Measurements from ENCODE around the gene FRMD1.

Gene FRMD1

DNA sequence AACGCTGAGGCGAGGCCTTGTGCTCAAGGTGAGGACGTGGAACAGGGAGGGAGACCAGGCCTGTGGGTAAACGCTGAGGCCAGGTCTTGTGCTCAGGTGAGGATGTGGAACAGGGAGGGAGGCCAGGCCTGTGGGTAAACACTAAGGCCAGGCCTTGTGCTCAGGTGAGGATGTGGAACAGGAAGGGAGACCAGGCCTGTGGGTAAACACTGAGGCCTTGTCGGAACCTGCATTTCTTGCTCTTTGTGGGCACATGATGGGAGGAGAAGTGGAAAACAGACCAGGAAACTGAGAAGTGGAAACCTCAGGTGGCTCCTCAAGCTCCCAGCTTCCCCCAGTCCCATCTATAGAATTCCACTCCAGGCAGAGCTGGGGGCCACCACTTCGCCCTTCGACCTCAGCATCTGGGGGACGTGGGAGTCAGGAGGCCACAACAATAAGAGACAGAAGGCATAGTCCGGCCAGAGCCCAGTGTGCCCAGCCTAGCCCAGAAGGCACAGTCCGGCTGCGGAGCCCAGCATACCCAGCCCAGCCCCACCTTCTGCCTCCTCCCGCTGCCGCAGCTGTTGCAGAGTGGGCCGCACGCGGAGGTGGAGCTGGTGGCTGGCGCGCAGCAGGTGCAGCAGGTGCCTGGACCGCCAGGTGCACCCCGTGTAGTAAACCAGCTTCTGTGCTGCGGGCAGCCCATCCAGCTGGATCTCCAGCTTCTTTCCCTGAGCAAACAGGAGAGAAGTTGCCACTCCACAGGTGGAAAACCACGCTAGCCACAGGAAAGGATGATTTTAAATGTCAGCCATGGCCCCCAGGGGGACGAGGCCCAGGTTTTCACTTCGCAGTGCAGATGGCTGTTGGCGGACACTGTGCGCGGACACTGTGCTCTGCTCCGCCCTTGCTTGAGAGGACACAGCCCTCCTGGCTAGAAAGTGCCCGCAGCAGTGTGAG lies 17.5 kb downstream of the FRMD1 start:
- H2AFZ ChIP-seq (ENCODE audit: low read length, unreplicated experiment), result no peak overlapping the region
- no peak overlapping the region for H3K4me3 ChIP-seq (ENCODE audit: low read depth, low read length)
- no peaks in the 10 kb centered on the region for H3K4me1 ChIP-seq (ENCODE audit: control insufficient read depth, insufficient read depth, low read length, unreplicated experiment)
- no peak overlapping the region for H3K27ac ChIP-seq (ENCODE audit: low read depth, low read length)
- H3K79me2 ChIP-seq (ENCODE audit: control insufficient read depth, insufficient read depth, low read length, unreplicated experiment), result no peaks in the 10 kb centered on the region
- H3K36me3 ChIP-seq (ENCODE audit: insufficient read depth, low read length), result no peaks in the 10 kb centered on the region
- no peaks in the 10 kb centered on the region for H3K27me3 ChIP-seq (ENCODE audit: insufficient read depth, low read length)

GRCh38 chr6:168060521-168060931 lies 18.5 kb downstream of the FRMD1 start:
- Histone ChIP-seq H3K27me3 (ENCODE audit: insufficient read depth, low read length) (no peaks in the 10 kb centered on the region), H3K27ac (ENCODE audit: low read depth, low read length) (no peak overlapping the region), H2AFZ (ENCODE audit: low read length, unreplicated experiment) (no peak overlapping the region), H3K4me3 (ENCODE audit: low read depth, low read length) (no peak overlapping the region), H3K4me1 (ENCODE audit: control insufficient read depth, insufficient read depth, low read length, unreplicated experiment) (no peaks in the 10 kb centered on the region), H3K36me3 (ENCODE audit: insufficient read depth, low read length) (no peaks in the 10 kb centered on the region), H3K79me2 (ENCODE audit: control insufficient read depth, insufficient read depth, low read length, unreplicated experiment) (no peaks in the 10 kb centered on the region)

DNA sequence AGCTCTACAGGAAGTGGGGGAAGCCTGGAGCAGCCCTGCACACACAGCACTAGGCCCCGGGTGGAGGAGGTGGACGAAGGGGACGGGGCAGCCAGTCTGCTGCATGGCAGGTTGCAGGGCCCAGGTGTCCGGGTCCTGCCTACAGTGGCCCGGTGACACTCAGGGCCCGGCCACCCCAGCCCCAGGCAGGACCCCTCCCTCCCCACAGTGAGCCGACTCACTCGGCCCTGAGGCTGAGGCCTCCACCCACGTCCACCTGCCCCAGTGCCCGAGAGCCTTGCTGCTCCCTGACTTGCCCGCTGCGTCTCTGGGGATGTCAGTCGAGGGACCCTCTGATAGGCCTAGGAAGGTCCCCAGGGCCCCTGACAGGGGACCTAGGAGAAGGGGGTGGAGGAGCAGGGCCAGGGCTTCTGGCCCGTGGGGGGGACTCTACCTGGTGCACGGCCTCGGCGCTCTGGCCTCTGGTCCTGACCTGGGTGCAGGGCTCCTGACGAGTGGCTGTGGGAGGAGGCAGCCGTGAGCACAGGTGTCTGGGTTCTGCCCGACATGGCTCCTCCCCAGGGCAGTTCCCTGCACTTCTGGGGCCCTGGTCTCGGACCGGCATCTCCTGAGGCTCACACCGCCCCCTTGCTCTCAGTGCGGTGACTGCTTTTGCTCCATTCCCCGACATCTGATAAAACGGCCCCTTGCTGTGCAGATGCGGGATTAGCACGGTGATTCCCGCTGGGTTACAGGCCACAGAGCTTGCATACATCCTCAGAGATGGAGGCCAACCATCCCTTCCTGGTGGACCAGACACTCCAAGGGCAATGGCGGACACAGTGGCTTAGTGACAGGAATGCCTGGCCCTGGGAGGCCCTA lies 20.1 kb downstream of the FRMD1 start:
- no peak overlapping the region for H3K4me3 ChIP-seq (ENCODE audit: low read depth, low read length)
- no peaks in the 10 kb centered on the region for H3K4me1 ChIP-seq (ENCODE audit: control insufficient read depth, insufficient read depth, low read length, unreplicated experiment)
- no peaks in the 10 kb centered on the region for H3K79me2 ChIP-seq (ENCODE audit: control insufficient read depth, insufficient read depth, low read length, unreplicated experiment)
- H3K27me3 ChIP-seq (ENCODE audit: insufficient read depth, low read length), result no peaks in the 10 kb centered on the region
- no peak overlapping the region for H3K27ac ChIP-seq (ENCODE audit: low read depth, low read length)
- no peak overlapping the region for H2AFZ ChIP-seq (ENCODE audit: low read length, unreplicated experiment)
- H3K36me3 ChIP-seq (ENCODE audit: insufficient read depth, low read length), result no peaks in the 10 kb centered on the region

GRCh38 chr6:168057836-168058235 lies 21.2 kb downstream of the FRMD1 start:
- no peaks in the 10 kb centered on the region for H3K4me1 ChIP-seq (ENCODE audit: control insufficient read depth, insufficient read depth, low read length, unreplicated experiment)
- H3K4me3 ChIP-seq (ENCODE audit: low read depth, low read length), result no peak overlapping the region
- no peak overlapping the region for H3K27ac ChIP-seq (ENCODE audit: low read depth, low read length)
- H3K27me3 ChIP-seq (ENCODE audit: insufficient read depth, low read length), result no peaks in the 10 kb centered on the region
- H3K36me3 ChIP-seq (ENCODE audit: insufficient read depth, low read length), result no peaks in the 10 kb centered on the region
- H3K79me2 ChIP-seq (ENCODE audit: control insufficient read depth, insufficient read depth, low read length, unreplicated experiment), result no peaks in the 10 kb centered on the region
- no peak overlapping the region for H2AFZ ChIP-seq (ENCODE audit: low read length, unreplicated experiment)

GRCh38 chr6:168056892-168057527 lies 22.0 kb downstream of the FRMD1 start:
- no peaks in the 10 kb centered on the region for H3K36me3 ChIP-seq (ENCODE audit: insufficient read depth, low read length)
- H3K4me1 ChIP-seq (ENCODE audit: control insufficient read depth, insufficient read depth, low read length, unreplicated experiment), result no peaks in the 10 kb centered on the region
- H3K27me3 ChIP-seq (ENCODE audit: insufficient read depth, low read length), result no peaks in the 10 kb centered on the region
- H3K27ac ChIP-seq (ENCODE audit: low read depth, low read length), result no peak overlapping the region
- H2AFZ ChIP-seq (ENCODE audit: low read length, unreplicated experiment), result no peak overlapping the region
- no peaks in the 10 kb centered on the region for H3K79me2 ChIP-seq (ENCODE audit: control insufficient read depth, insufficient read depth, low read length, unreplicated experiment)
- H3K4me3 ChIP-seq (ENCODE audit: low read depth, low read length), result no peak overlapping the region

- no peaks in the 10 kb centered on the region for H3K4me1 ChIP-seq (ENCODE audit: control insufficient read depth, insufficient read depth, low read length, unreplicated experiment)
- H3K4me3 ChIP-seq (ENCODE audit: low read depth, low read length), result no peak overlapping the region
These were observed 23.1 kb downstream of the FRMD1 start for GRCh38 chr6:168055696-168056489.

DNA sequence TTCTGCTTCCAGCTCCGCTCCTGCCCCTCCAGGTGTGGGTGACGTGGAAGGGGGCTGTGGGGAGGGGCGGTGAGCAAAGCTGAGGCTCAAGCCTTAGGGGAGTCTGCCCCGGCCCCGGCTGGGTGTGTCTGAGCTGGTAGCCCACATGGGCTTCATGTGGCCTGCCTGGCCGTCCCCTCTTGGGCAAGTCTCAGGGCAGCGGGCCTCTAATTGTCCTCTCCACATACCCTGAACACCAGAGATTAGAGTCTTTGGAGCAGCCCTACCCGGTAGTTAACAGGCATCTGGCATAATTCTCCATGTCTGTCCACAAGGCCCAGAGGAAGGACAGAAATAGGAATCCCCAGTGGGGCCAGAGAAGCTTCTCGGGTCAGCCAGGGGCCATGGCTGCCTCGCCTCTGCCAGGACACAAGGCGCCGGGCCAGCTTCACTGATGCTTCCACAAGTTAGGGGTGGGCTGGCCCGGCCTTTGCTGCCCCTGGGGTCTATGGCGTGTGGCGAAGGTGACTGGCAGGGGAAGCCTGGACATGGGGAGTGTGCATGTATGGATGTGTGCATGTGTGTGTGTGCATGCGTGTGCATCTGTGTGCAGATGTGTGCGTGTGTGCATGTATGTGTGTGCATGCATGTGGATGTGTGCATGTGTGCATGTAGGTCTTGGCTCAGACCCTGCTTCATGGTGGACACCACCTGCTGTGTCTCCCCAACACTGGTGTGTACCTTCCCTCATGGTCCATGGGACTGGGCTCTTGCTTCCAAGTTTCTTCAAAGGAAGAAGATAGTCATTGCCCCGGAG lies 24.0 kb downstream of the FRMD1 start:
- Histone ChIP-seq H3K36me3 (ENCODE audit: insufficient read depth, low read length) (no peaks in the 10 kb centered on the region), H3K4me1 (ENCODE audit: control insufficient read depth, insufficient read depth, low read length, unreplicated experiment) (no peaks in the 10 kb centered on the region), H3K79me2 (ENCODE audit: control insufficient read depth, insufficient read depth, low read length, unreplicated experiment) (no peaks in the 10 kb centered on the region), H3K27ac (ENCODE audit: low read depth, low read length) (no peak overlapping the region), H3K27me3 (ENCODE audit: insufficient read depth, low read length) (no peaks in the 10 kb centered on the region), H2AFZ (ENCODE audit: low read length, unreplicated experiment) (no peak overlapping the region), H3K4me3 (ENCODE audit: low read depth, low read length) (no peak overlapping the region)

More at GRCh38 chr6:168055696-168056489, 23.1 kb downstream of the FRMD1 start:
- Histone ChIP-seq H3K27ac (ENCODE audit: low read depth, low read length) (no peak overlapping the region), H3K27me3 (ENCODE audit: insufficient read depth, low read length) (no peaks in the 10 kb centered on the region), H2AFZ (ENCODE audit: low read length, unreplicated experiment) (no peak overlapping the region), H3K79me2 (ENCODE audit: control insufficient read depth, insufficient read depth, low read length, unreplicated experiment) (no peaks in the 10 kb centered on the region), H3K36me3 (ENCODE audit: insufficient read depth, low read length) (no peaks in the 10 kb centered on the region)

- no peaks in the 10 kb centered on the region for H3K79me2 ChIP-seq (ENCODE audit: control insufficient read depth, insufficient read depth, low read length, unreplicated experiment)
- H3K27ac ChIP-seq (ENCODE audit: low read depth, low read length), result no peak overlapping the region
- no peaks in the 10 kb centered on the region for H3K4me1 ChIP-seq (ENCODE audit: control insufficient read depth, insufficient read depth, low read length, unreplicated experiment)
- no peaks in the 10 kb centered on the region for H3K36me3 ChIP-seq (ENCODE audit: insufficient read depth, low read length)
- no peaks in the 10 kb centered on the region for H3K27me3 ChIP-seq (ENCODE audit: insufficient read depth, low read length)
- H2AFZ ChIP-seq (ENCODE audit: low read length, unreplicated experiment), result no peak overlapping the region
- H3K4me3 ChIP-seq (ENCODE audit: low read depth, low read length), result no peak overlapping the region
These were observed 25.0 kb downstream of the FRMD1 start for GRCh38 chr6:168053957-168054471.

DNA sequence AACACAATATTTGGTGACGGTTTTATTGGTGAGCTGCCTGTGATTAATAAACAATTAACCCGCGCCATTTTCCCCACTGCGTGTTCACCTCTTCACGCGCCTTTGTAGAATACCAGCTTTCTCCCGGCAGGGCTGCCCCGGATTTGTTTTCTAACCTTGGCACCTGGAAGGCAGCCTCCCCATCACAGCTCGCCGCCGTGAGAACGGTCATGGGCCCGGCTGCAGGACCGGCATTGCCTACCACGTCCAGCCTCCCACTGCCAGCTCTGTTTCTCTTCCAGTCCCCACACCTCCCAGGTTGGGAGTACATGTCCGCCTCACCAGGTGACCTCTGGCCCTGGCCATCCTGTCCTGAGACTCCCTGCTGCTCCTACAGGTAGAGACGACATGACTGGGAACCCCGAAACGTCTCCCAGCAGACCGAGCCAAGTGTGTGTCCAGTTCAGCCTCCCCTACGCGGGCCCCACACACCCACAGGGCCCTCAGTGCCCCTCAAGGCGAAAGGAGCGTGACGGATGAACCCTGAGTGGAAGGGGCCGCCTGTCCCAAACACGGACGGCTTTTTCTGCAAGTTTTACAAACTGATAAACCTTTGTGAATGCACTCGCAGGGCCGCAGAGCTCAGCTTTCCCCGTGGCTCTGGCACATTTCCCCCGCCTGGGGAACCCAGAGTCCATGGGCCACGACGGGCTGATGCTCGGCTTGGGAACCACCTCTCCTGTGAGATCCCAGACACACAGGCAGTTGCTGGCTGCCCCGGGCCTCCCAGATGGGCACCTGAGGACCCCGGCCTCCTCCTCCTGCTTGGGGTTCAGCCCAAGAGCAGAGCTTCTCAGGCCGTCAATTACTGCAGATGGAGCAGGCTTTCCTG lies 25.7 kb downstream of the FRMD1 start:
- H2AFZ ChIP-seq (ENCODE audit: low read length, unreplicated experiment), result no peak overlapping the region
- H3K79me2 ChIP-seq (ENCODE audit: control insufficient read depth, insufficient read depth, low read length, unreplicated experiment), result no peaks in the 10 kb centered on the region
- no peak overlapping the region for H3K27ac ChIP-seq (ENCODE audit: low read depth, low read length)
- no peak overlapping the region for H3K4me3 ChIP-seq (ENCODE audit: low read depth, low read length)
- no peaks in the 10 kb centered on the region for H3K4me1 ChIP-seq (ENCODE audit: control insufficient read depth, insufficient read depth, low read length, unreplicated experiment)
- H3K36me3 ChIP-seq (ENCODE audit: insufficient read depth, low read length), result no peaks in the 10 kb centered on the region
- H3K27me3 ChIP-seq (ENCODE audit: insufficient read depth, low read length), result no peaks in the 10 kb centered on the region

All from ACC112 (cell line).